Mammary epithelial cell (primary cell): ENCODE data around the gene PHGDH.

Experiments used
- CTCF ChIP-seq, 2 donors: IDR thresholded peaks in 1 of 2; conservative IDR thresholded peaks in 1 of 2; 2 replicates each; pipeline ENCODE4 v1.5.1; 2011 to 2012; ENCODE audit warnings: inconsistent platforms in 2 of 2, low read length in 2 of 2, mild to moderate bottlenecking in 2 of 2, control low read depth in 1 of 2, low read depth in 1 of 2; ENCODE audit not compliant: insufficient read depth in 1 of 2; ENCODE audit errors: extremely low read depth in 1 of 2
- EZH2 ChIP-seq: IDR thresholded peaks from 2 replicates; pipeline ENCODE4 v1.6.1; 2012; ENCODE audit warnings: low read length, inconsistent platforms, borderline replicate concordance

- TF ChIP-seq CTCF (conservative IDR thresholded peaks at IDR 0.05 in 1 of 2, IDR thresholded peaks at IDR 0.05 in 1 of 2; ENCODE audit: extremely low read depth in 1 of 2, insufficient read depth in 1 of 2, low read depth in 1 of 2, low read length in 2 of 2) (peak; percentile 77 to 84), EZH2 (no peak)
These were observed 32.3 kb downstream of the PHGDH start for GRCh38 chr1:119743776-119744597.
